Activated naive CD8-positive, alpha-beta T cell treated with anti-CD3 and anti-CD28 coated beads, Interleukin-2, amount 50 U/mL, for 24 hours (primary cell): ENCODE data around the gene ALS2.
A peak's percentile ranks its signal among the peaks of the same experiment; 100 is the strongest.

ENCODE experiments used
- ATAC-seq: fragments of 150-1000 bp; cut with Tn5 transposase; one replicate; pipeline ENCODE4 v1.10.0; 2021
- DNase-seq: peaks from one replicate; pipeline ENCODE4 v3.0.0; 2021
- H3K27ac Mint-ChIP-seq: one replicate; pipeline ENCODE4 v1.8.0; 2021; ENCODE audit warnings: mild to moderate bottlenecking, mixed read lengths
- H3K27me3 Mint-ChIP-seq: one replicate; pipeline ENCODE4 v1.8.0; 2021; ENCODE audit warnings: mixed read lengths
- H3K36me3 Mint-ChIP-seq: one replicate; pipeline ENCODE4 v1.8.0; 2021; ENCODE audit warnings: low read depth, mixed read lengths
- H3K4me1 Mint-ChIP-seq: one replicate; pipeline ENCODE4 v1.8.0; 2021; ENCODE audit warnings: mixed read lengths
- H3K4me3 Mint-ChIP-seq: one replicate; pipeline ENCODE4 v1.8.0; 2021; ENCODE audit warnings: mild to moderate bottlenecking, moderate library complexity, mixed read lengths
- H3K9me3 Mint-ChIP-seq: one replicate; pipeline ENCODE4 v1.8.0; 2021; ENCODE audit warnings: mixed read lengths

ALS2 gene

GRCh38 chr2:201751566-201751965, 29.2 kb downstream of the ALS2 start:
- H3K9me3 Mint-ChIP-seq, result no peaks in the 10 kb centered on the region
- no peak overlapping the region for H3K4me3 Mint-ChIP-seq
- no peak overlapping the region for H3K27ac Mint-ChIP-seq
- H3K36me3 Mint-ChIP-seq, result no peaks in the 10 kb centered on the region
- ATAC-seq, result no peak
- no peak for DNase-seq
- no peaks in the 10 kb centered on the region for H3K4me1 Mint-ChIP-seq
- no peaks in the 10 kb centered on the region for H3K27me3 Mint-ChIP-seq

- ATAC-seq (no peak), DNase-seq (no peak)
- Mint-ChIP-seq H3K27ac (no peak overlapping the region), H3K4me1 (no peaks in the 10 kb centered on the region), H3K9me3 (no peaks in the 10 kb centered on the region), H3K4me3 (no peak overlapping the region), H3K27me3 (no peaks in the 10 kb centered on the region), H3K36me3 (peaks cover 6% of the 10 kb centered on the region)
Measured at GRCh38 chr2:201746551-201746950, 34.2 kb downstream of the ALS2 start.

- H3K36me3 Mint-ChIP-seq, result peaks cover 24% of the 10 kb centered on the region
- ATAC-seq (no peak), DNase-seq (no peak)
- H3K27me3 Mint-ChIP-seq, result no peaks in the 10 kb centered on the region
- no peak overlapping the region for H3K27ac Mint-ChIP-seq
- H3K9me3 Mint-ChIP-seq, result peaks cover 5% of the 10 kb centered on the region
- H3K4me3 Mint-ChIP-seq, result no peak overlapping the region
- H3K4me1 Mint-ChIP-seq, result peaks cover 9% of the 10 kb centered on the region
Measured at GRCh38 chr2:201735486-201735885, 45.2 kb downstream of the ALS2 start.

- Mint-ChIP-seq H3K27me3 (no peaks in the 10 kb centered on the region), H3K4me3 (no peak overlapping the region), H3K9me3 (peaks cover 5% of the 10 kb centered on the region), H3K27ac (no peak overlapping the region), H3K36me3 (peaks cover 25% of the 10 kb centered on the region), H3K4me1 (peaks cover 10% of the 10 kb centered on the region)
- ATAC-seq, result no peak
- DNase-seq, result no peak
Measured at GRCh38 chr2:201734111-201734510, 46.6 kb downstream of the ALS2 start.

- Mint-ChIP-seq H3K9me3 (peaks cover 5% of the 10 kb centered on the region), H3K4me1 (peaks cover 10% of the 10 kb centered on the region), H3K27ac (no peak overlapping the region), H3K4me3 (no peak overlapping the region), H3K27me3 (no peaks in the 10 kb centered on the region), H3K36me3 (peaks cover 30% of the 10 kb centered on the region)
- DNase-seq (no peak), ATAC-seq (no peak)
Measured at GRCh38 chr2:201733544-201733943, 47.2 kb downstream of the ALS2 start.

- Mint-ChIP-seq H3K4me1 (peaks cover 10% of the 10 kb centered on the region), H3K27me3 (no peaks in the 10 kb centered on the region), H3K27ac (no peak overlapping the region), H3K4me3 (no peak overlapping the region), H3K9me3 (no peaks in the 10 kb centered on the region), H3K36me3 (peaks cover 22% of the 10 kb centered on the region)
- DNase-seq, result peak; percentile 6
- peak; percentile 92 for ATAC-seq
Measured at GRCh38 chr2:201730651-201731285, 50.0 kb downstream of the ALS2 start.

- DNase-seq (no peak), ATAC-seq (no peak)
- peaks cover 47% of the 10 kb centered on the region for H3K36me3 Mint-ChIP-seq
- H3K9me3 Mint-ChIP-seq, result peaks cover 8% of the 10 kb centered on the region
- H3K4me3 Mint-ChIP-seq, result no peak overlapping the region
- no peak overlapping the region for H3K27ac Mint-ChIP-seq
- H3K27me3 Mint-ChIP-seq, result no peaks in the 10 kb centered on the region
- H3K4me1 Mint-ChIP-seq, result no peaks in the 10 kb centered on the region
Measured at GRCh38 chr2:201715459-201715858, 65.3 kb downstream of the ALS2 start.

- Mint-ChIP-seq H3K36me3 (peaks cover 33% of the 10 kb centered on the region), H3K4me1 (peaks cover under 1% of the 10 kb centered on the region), H3K27me3 (no peaks in the 10 kb centered on the region), H3K9me3 (no peaks in the 10 kb centered on the region), H3K27ac (no peak overlapping the region), H3K4me3 (no peak overlapping the region)
- DNase-seq (no peak), ATAC-seq (no peak)
Measured at GRCh38 chr2:201712726-201713125, 68.0 kb downstream of the ALS2 start.

GRCh38 chr2:201709747-201710146, 71.0 kb downstream of the ALS2 start:
- no peak for DNase-seq
- Mint-ChIP-seq H3K4me1 (peaks cover 7% of the 10 kb centered on the region), H3K36me3 (peaks cover 22% of the 10 kb centered on the region), H3K27ac (no peak overlapping the region), H3K4me3 (no peak overlapping the region), H3K27me3 (no peaks in the 10 kb centered on the region), H3K9me3 (no peaks in the 10 kb centered on the region)
- ATAC-seq, result no peak

GRCh38 chr2:201709049-201709448, 71.7 kb downstream of the ALS2 start:
- H3K4me3 Mint-ChIP-seq, result no peak overlapping the region
- ATAC-seq, result no peak
- DNase-seq, result no peak
- H3K36me3 Mint-ChIP-seq, result peaks cover 20% of the 10 kb centered on the region
- H3K9me3 Mint-ChIP-seq, result no peaks in the 10 kb centered on the region
- H3K27ac Mint-ChIP-seq, result no peak overlapping the region
- H3K27me3 Mint-ChIP-seq, result no peaks in the 10 kb centered on the region
- H3K4me1 Mint-ChIP-seq, result peaks cover 7% of the 10 kb centered on the region

- H3K9me3 Mint-ChIP-seq, result no peaks in the 10 kb centered on the region
- H3K27me3 Mint-ChIP-seq, result no peaks in the 10 kb centered on the region
- H3K36me3 Mint-ChIP-seq, result peaks cover 19% of the 10 kb centered on the region
- no peak overlapping the region for H3K27ac Mint-ChIP-seq
- H3K4me1 Mint-ChIP-seq, result peaks cover 7% of the 10 kb centered on the region
- no peak for DNase-seq
- ATAC-seq, result no peak
- no peak overlapping the region for H3K4me3 Mint-ChIP-seq
Measured at GRCh38 chr2:201707753-201708152, 73.0 kb downstream of the ALS2 start.

GRCh38 chr2:201707142-201707541, 73.6 kb downstream of the ALS2 start:
- H3K4me3 Mint-ChIP-seq, result no peak overlapping the region
- ATAC-seq (no peak), DNase-seq (no peak)
- no peaks in the 10 kb centered on the region for H3K27me3 Mint-ChIP-seq
- H3K27ac Mint-ChIP-seq, result no peak overlapping the region
- H3K4me1 Mint-ChIP-seq, result peaks cover 7% of the 10 kb centered on the region
- no peaks in the 10 kb centered on the region for H3K9me3 Mint-ChIP-seq
- H3K36me3 Mint-ChIP-seq, result peaks cover 18% of the 10 kb centered on the region

- H3K9me3 Mint-ChIP-seq, result no peaks in the 10 kb centered on the region
- no peak overlapping the region for H3K27ac Mint-ChIP-seq
- H3K27me3 Mint-ChIP-seq, result no peaks in the 10 kb centered on the region
- DNase-seq, result no peak
- no peak for ATAC-seq
- H3K4me1 Mint-ChIP-seq, result peaks cover 7% of the 10 kb centered on the region
- H3K36me3 Mint-ChIP-seq, result peaks cover 21% of the 10 kb centered on the region
- H3K4me3 Mint-ChIP-seq, result no peak overlapping the region
Measured at GRCh38 chr2:201704536-201704935, 76.2 kb downstream of the ALS2 start.

- ATAC-seq, result no peak
- H3K36me3 Mint-ChIP-seq, result peaks cover 21% of the 10 kb centered on the region
- no peak overlapping the region for H3K27ac Mint-ChIP-seq
- H3K27me3 Mint-ChIP-seq, result no peaks in the 10 kb centered on the region
- no peak for DNase-seq
- H3K4me1 Mint-ChIP-seq, result peaks cover 3% of the 10 kb centered on the region
- no peak overlapping the region for H3K4me3 Mint-ChIP-seq
- no peaks in the 10 kb centered on the region for H3K9me3 Mint-ChIP-seq
Measured at GRCh38 chr2:201701646-201702045, 79.1 kb downstream of the ALS2 start.

- no peak overlapping the region for H3K4me3 Mint-ChIP-seq
- H3K9me3 Mint-ChIP-seq, result no peaks in the 10 kb centered on the region
- peaks cover 17% of the 10 kb centered on the region for H3K36me3 Mint-ChIP-seq
- H3K27me3 Mint-ChIP-seq, result no peaks in the 10 kb centered on the region
- no peak for DNase-seq
- no peak for ATAC-seq
- no peak overlapping the region for H3K27ac Mint-ChIP-seq
- H3K4me1 Mint-ChIP-seq, result peaks cover 3% of the 10 kb centered on the region
Measured at GRCh38 chr2:201699416-201699815, 81.3 kb downstream of the ALS2 start.
